GM03348 (cell line): ENCODE data around the gene DNAH17.

Experiments used
- DNase-seq: peaks from one replicate; pipeline ENCODE4 v3.0.0; 2012; ENCODE audit warnings: low spot score

DNAH17 gene, protein sequence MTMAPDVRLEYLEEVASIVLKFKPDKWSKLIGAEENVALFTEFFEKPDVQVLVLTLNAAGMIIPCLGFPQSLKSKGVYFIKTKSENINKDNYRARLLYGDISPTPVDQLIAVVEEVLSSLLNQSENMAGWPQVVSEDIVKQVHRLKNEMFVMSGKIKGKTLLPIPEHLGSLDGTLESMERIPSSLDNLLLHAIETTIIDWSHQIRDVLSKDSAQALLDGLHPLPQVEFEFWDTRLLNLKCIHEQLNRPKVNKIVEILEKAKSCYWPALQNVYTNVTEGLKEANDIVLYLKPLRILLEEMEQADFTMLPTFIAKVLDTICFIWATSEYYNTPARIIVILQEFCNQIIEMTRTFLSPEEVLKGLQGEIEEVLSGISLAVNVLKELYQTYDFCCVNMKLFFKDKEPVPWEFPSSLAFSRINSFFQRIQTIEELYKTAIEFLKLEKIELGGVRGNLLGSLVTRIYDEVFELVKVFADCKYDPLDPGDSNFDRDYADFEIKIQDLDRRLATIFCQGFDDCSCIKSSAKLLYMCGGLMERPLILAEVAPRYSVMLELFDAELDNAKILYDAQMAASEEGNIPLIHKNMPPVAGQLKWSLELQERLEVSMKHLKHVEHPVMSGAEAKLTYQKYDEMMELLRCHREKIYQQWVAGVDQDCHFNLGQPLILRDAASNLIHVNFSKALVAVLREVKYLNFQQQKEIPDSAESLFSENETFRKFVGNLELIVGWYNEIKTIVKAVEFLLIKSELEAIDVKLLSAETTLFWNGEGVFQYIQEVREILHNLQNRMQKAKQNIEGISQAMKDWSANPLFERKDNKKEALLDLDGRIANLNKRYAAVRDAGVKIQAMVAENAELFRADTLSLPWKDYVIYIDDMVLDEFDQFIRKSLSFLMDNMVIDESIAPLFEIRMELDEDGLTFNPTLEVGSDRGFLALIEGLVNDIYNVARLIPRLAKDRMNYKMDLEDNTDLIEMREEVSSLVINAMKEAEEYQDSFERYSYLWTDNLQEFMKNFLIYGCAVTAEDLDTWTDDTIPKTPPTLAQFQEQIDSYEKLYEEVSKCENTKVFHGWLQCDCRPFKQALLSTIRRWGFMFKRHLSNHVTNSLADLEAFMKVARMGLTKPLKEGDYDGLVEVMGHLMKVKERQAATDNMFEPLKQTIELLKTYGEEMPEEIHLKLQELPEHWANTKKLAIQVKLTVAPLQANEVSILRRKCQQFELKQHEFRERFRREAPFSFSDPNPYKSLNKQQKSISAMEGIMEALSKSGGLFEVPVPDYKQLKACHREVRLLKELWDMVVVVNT (N-terminal part only)

DNA sequence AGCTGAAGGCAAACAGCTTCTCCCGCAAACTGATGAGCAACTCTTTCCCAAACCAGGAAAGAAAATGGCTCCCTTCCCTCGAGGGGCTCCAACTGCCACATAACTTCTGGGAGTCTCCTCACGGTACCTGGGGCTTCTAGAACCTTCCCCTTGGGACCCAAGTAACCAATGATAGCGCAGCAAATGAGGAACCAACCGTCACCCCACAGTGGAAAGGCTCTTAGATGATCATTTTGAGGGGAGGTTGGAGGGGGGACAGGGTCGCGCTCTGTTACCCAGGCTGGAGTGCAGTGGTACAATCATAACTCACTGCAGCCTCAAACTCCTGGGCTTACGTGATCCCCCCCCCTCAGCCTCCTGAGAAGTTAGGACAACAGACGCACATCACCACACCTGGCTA is at the start of gene DNAH17:
TSS of gene DNAH17 (minus strand) at position 101 of the 400 bp plus-strand sequence. CDS start 2,339 bp downstream, outside the sequence.
- no peak for DNase-seq

DNA sequence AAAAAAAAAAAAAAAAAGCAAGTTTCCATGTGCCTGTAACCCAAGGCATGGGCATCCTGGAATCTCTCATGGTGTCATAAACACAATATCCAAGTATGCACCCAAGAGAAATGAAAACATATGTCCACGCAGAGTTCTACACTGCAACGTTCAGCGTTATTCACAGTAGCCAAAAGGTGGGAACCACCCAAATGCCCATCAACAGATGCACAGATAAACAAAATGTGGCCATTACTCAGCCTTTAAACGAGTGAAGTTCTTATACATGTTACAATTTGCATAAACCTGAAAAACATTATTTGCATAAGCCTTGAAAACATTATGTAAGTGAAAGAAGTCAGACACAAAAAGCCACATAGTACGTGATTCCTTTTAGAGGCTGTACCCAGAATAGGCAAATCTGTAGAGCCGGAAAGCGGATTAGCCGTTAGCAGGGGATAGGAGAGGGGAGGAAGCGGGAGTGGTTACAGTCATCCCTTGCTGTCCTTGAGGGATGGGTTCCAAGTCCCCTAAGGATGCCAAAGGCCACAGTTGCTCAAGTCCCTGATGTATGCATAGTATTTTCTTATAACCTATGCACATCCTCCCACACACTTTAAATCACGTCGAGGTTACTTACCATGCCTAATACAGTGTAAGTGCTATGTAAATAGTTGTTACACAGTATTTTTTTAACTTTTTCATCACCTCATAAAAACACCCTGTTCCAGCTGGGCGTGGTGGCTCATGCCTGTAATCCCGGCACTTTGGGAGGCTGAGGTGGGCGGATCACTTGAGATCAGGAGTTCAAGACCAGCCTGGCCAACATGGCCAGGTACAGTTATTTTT is 47.3 kb upstream of the DNAH17 start:
- DNase-seq: no peak

DNA sequence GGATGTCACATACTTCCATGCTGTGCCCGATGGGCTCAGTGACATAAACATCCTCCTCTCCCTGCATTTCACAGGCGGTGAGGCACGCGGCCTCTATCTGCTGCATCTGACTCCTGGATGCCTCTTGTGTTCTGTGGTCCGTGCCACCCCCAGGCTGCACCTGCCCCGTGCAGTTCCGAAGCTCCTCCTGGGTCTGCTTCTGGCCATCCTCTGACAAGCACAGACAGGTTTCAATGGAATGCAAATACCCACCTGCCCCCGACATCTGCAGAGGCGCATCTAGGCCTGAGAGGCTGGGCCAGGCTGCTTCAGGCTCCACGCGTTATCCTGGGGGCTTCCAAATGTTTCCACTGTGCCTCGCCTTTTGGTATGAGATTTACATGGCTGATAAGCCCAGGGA is 46.3 kb upstream of the DNAH17 start:
- DNase-seq: no peak

DNA sequence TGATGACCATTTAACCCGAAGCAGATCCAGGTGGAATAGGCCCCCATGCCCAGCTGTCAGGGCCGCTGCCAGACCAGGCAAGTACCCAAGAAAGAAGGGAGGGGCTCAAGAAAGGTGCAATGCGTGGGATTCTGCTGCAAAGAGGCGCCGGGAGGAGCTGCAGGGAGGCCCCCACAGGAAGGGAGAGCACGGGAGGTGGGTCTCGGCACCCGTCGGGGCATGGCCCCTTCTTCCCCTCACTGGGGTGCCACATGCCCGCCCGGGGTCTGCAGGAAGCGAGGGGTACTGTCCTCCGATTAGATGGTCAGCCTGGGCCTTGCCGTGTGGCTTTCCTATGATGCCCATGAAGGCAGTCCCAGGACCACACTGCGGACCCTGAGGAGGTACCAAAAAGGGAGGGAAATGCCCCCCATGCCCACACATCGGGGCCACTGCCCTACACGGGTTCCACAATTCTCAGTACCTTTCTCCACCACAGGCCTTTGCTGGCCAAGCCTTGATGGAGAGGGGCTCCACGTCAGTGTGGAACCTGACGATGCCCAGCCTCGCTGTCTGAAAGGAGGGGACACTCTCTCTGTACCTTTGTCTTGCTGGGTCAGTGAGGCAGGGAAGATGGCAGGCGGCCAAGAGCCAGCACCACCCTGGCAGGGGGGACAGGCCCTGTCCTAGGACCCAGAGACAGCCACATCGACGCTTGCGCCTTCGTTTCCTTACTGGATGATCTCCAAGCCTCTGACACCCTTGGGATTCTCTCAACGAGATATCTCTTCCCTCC is 45.5 kb upstream of the DNAH17 start:
- DNase-seq: no peak

DNA sequence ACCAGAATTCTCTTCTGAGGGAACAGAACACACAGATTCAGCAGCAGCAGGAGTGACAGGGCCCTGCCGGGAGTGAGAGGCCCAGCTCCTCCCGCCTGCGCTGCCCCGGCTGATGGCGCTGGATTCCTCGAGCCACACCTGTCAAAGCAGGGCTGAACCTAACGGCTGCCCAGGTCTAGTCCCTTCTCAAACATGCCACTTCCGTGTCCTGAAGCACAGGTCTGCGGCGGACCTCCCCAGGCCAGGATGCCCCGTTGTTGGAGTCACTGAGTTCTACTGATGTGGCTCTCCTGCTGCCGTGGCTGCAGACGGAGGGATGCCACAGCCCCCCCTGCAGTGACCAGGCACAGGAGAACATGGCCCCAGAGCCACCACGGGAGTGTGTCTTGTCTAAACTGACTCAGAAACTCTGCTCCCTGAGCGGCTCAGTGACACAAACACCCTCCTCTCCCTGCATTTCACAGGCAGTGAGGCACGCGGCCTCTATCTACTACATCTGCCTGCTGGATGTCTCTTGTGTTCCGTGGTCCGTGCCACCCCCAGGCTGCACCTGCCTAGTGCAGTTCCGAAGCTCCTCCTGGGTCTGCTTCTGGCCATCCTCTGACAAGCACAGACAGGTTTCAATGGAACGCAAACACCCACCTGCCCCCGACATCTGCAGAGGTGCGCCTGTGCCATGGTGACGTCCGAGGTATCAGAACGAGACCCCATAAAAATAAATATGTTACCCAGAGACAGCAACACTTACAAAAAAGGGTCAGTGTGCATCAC is 44.7 kb upstream of the DNAH17 start:
- DNase-seq: no peak

DNA sequence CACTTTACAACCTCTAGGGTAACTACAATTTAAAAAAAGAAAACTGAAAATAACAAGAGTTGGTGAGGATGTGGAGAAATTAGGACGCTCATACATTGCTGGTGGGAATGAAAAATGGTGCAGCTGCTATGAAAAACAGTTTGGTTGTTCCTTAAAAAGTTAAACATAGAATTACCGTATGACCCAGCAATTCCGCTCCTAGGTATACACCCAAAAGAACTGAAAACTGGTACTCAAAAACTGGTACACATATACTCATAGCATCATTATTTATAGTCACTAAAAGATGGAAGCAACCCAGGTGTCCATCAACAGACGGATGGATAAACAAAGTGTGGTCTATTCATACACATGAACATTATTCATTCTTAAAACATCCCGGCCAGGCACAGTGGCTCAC is 42.9 kb upstream of the DNAH17 start:
- no peak for DNase-seq

DNA sequence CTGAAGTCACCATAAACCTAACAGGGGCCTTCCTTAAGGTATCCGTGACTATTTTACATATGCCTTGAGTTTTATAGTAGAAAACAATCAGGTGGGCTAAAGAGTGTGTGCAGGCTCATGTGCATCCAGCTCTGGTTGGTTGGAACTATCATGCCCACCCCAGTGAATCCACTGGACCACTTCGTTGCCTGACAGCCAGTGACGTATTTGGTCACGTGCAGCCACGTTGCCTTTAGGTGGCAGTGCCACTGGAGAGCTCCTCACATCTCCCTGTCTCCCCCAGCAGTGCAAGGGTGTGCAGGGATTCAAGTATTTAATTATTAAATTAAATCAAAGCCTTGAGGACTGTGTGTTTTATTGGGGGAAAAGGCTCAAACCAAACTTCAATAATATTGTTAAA is 42.1 kb upstream of the DNAH17 start:
- no peak for DNase-seq

DNA sequence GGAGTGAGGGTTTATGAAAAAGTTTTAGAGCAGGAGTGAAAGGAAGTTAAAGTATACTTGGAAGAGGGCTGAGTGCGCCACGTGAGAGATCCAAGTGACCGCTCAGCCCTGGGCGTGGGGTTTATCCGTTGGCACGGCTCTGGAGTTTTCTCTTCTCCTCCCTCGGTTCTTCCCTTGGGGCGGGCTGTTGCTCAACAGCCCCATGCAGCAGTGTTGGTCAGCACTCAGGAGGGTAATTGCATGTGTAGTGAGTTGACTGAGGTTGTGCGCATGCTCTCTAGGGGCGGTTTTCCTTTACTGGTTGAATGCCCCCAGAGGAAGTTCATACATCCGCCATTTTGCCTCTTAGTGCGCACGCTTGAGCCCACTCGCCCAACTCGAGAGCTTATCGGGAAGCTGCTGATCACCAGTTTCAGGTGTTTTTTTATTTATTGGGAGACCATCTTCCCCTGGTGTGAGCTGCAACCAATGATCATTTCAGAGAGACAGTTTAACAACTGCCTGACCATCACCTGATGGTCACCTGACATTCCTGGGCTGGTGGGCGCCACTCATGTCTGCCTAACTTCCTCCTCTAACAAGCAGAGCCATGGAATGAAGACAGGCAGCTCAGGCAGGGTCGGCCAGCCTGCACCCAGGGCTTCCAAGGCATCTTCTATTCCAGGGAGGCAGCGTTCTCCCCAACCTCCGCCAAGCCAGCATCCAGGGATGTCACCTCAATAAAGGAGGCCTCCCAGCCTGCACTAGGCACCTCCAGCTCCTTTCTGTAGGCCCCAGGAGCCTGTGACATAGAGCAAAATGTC is 41.3 kb upstream of the DNAH17 start:
- no peak for DNase-seq

DNA sequence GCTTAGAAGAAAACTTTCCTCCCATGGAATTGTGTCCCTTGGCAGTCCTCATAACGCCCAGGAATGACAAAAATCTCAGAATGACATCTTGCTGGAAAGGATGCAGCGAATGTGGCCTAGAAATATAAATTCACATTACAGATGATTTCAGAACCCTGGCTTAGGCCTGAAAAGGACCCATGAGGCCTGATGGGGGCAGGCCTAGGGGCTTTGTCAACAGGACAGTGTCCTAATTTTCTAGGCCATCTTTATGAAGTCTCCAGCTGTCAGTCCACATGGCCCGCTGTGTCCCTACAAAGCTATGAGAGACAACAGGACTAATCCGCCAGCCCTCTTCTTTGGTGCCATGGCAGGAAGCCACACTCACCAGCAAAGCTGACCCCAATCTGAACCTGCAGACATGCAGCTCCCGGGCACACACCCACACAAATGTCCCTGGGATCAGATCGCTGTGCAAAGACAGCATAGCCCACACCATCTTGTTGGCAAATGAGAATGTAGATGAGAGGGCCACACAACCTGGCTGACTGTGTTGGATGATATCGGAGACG is 40.4 kb upstream of the DNAH17 start:
- peak; percentile 51 for DNase-seq

DNA sequence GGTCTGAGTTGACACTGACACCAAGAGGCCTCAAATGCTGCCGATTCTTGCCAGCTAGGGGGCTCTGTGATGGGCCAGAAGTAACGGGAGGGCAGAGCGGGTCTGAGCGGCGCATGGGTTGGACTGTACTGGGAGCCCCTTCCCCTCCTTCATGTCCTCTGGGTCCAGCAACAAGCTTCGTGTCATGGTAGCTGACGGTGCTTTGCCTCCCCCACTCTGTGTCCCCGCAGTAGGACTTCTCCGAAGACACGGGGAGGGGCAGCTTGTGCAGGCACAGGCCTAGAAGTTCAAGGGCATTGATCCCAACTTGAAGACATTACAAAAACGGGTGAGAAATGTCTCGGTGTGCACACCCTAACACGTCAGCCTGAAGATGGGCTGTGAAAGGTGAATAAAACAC is 39.8 kb upstream of the DNAH17 start:
- no peak for DNase-seq

DNA sequence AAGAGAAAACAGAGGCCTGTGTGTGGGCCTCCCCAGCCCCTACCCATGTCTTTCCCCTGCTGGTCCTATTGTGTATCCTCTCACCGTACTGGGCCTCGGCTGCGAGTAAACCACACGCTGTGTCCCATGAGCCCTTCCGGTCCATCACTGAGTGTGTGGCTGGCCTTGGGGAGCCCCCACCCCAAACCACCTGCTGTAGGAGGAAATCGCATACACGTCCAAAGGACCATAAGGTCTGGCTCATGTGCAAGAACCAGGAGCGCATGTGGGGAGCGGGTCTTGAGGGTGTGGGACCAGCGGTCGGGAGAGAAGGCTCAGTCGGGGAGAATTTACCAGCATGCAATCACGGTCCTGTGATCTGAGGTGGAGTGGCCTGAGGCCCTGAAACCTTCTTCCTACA is 38.4 kb upstream of the DNAH17 start:
- no peak for DNase-seq

DNA sequence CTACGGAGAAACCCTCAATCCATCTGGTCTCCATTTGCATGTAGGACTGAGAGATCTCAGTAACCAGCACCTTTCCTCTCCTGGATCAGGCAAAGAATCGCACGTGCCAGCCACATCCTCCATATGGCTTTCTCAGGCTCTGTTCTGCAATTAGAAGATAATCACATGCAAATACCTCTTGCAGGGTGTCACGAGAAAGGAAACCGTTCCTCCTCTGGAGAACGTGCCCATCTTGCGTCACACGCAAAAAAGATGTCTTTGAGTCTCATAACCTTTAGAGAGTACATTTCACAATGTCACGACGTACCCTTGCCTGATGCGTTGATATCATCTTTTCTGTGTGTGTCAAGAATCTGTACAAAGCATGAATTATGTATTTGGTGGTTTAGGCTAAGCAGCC is 36.2 kb upstream of the DNAH17 start:
- DNase-seq: no peak

DNA sequence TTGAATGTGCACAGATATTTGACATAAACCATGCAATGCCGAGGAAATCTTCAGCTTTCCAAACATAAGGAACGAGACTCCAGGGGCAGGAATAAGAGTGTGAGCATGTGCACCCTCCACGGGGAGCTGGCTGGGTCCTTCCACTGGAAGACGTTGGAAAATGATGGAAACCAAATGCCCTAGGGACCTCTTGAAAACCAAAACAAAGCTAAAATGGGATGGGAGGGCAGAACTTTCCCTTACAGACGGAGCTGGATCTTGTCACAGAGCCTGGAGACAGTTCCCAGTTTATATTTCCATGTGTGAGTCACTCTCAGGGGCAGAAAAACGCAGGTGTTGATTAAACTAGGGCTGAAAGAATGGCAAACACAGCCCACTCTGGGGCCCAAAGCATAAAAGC is 34.4 kb upstream of the DNAH17 start:
- DNase-seq: peak; percentile 45

DNA sequence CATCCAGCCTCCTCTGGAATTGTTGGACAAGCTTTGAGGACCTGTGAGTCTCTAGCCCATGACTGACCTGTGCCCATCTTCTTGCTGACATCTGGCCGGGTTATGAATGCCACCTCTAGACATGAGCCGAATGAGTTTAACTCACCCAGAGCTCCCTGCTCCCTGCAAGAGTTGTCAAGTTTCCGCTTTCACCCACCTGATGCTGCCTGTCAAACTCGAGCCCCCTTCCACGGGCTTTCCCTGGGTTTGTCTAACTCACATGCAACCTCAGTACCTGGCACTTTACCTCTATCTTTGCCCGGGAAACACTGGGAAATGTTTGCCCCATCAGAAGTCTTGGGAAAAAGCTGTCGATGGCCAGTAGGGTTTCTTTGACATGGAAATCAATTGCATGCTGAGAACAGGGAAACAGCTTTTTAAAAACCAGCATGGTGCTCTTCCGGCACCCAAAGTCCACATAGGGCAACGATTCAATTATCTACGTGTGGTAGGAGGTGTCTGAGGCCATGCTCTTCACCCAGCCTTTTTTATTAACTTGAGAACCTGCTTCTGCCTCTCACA is 33.8 kb upstream of the DNAH17 start:
- no peak for DNase-seq

DNA sequence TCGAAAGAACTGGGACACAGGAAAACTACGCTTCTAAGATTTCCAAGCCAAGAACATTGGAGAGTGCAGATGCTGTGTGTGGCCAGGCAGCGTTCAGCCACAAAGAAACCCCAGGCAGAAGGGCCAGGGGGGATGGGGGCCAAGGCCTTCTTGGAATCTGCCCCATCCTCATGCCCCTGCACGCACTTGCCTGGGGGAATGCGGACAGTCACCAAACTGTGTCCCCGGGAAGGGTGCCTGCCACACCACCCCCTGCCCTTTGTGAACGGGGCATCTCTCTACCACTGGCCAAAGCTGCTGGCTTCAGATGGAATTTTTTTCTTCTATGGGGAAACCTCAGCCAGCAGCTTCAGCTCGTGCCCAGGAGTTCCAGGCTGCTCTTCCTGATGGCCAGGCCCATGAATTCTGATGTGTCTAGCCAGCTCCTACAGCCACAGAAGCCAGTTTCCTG is 32.0 kb upstream of the DNAH17 start:
- peak; percentile 46 for DNase-seq

DNA sequence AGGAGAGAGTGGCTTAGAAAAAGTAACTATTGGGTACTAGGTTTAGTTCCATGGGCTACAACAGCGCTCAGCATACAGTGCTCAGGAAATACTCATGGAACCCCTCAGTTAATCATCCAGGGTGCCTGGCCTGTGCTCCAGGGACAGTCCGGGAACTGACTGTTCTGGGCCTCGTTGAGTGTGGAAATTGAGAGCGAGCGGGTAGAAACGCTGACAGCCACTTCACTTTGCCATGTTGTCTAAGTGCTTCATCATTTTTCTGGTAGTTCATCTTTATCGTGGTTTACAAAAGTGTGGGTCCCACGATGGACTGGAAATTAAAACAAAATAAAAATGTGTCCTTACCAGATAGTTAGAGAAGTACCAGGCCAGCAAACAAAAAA is 31.6 kb upstream of the DNAH17 start:
- no peak for DNase-seq

DNA sequence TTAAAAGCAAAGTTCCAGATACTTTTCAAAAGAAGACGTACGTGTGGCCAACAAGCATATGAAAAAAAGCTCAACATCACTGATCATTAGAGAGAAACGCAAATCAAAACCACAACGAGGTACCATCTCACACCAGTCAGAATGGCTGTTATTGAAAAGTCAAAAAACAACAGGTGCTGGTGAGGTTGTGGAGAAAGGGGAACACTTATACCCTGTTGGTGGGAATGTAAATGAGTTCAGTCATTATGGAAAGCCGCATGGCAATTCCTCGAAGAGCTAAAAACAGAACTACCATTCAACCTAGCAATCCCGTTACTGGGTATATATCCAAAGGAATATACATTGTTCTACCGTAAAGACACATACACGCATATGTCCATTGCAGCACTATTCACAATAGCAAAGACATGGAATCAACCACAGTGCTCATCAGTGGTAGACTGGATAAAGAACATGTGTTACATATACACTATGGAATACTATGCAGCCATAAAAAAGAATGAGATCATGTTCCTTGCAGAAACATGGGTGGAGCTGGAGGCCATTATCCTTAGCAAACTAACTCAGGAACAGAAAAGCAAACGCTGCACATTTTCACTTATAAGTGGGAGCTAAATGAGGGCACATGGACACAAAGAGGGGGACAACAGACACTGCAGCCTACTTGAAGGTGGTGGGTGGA is 31.1 kb upstream of the DNAH17 start:
- DNase-seq: no peak

DNA sequence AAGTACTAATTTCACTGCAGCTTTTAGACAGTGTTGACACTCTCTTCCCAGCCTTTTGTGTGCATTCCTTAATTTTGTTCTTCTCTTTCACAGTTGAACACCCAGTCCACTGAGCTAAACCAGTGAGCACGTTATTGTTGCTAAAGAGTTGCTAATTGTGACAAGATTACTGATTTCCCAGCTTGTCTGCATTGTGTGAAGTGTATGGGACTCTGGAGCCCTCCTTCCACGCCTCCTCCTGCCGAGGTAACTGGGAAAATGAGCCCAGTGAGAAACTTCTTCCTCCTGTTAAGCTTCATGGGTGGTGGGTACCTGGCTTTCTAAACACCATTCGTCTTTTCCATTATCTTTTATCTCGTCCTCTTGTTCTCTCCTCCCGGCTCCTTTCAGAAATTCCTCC is 29.8 kb upstream of the DNAH17 start:
- no peak for DNase-seq
